Upper lobe of left lung (tissue), 6 donors: ENCODE measurements around the gene EHD4. TPM values are rescaled to one million over a fixed set of nuclear protein-coding genes. Genes with fewer than 3 reads are reported as not detected.

Source experiments
- ATAC-seq, 2 donors: fragments of 200-7000 bp; cut with Tn5 transposase; one replicate each; pipeline ENCODE4 v1.9.1; 2022; ENCODE audit warnings: mild to moderate bottlenecking in 2 of 2, moderate library complexity in 2 of 2; ENCODE audit not compliant: low FRiP score in 2 of 2
- DNase-seq, 2 donors: peaks; one replicate each; pipeline ENCODE4 v3.0.0-alpha.2; 2019 to 2020
- H3K27ac ChIP-seq, 4 donors: fragments of 200-600 bp; sonication (generic); one replicate each; pipeline ENCODE4 v1.5.1; 2016 to 2019
- H3K27me3 ChIP-seq, 4 donors: fragments of 200-600 bp; sonication (generic); one replicate each; pipeline ENCODE4 v1.5.1; 2017 to 2019
- H3K36me3 ChIP-seq, 4 donors: fragments of 200-600 bp; sonication (generic); one replicate each; pipeline ENCODE4 v1.5.1; 2016 to 2019
- H3K4me1 ChIP-seq, 4 donors: fragments of 200-600 bp; sonication (generic); one replicate each; pipeline ENCODE4 v1.5.1; 2018 to 2019
- H3K4me3 ChIP-seq, 4 donors: fragments of 200-600 bp; sonication (generic); one replicate each; pipeline ENCODE4 v1.5.1; 2017 to 2019; ENCODE audit warnings: mild to moderate bottlenecking in 2 of 4, moderate library complexity in 1 of 4
- H3K9me3 ChIP-seq, 4 donors: fragments of 200-600 bp; sonication (generic); one replicate each; pipeline ENCODE4 v1.5.1; 2018 to 2019
- EP300 ChIP-seq, 4 donors: sonication (generic); formaldehyde crosslinking; IDR thresholded peaks; one replicate each; pipeline ENCODE4 v1.5.1; 2017; ENCODE audit warnings: antibody characterized with exemption in 4 of 4, control low read depth in 2 of 4
- POLR2A ChIP-seq, 4 donors: fragments of 450-650 bp; IDR thresholded peaks; one replicate each; pipeline ENCODE4 v1.5.1; 2016 to 2017; ENCODE audit warnings: antibody characterized with exemption in 4 of 4, mild to moderate bottlenecking in 2 of 4
- POLR2AphosphoS5 ChIP-seq, 2 donors: sonication (generic); formaldehyde crosslinking; IDR thresholded peaks; one replicate each; pipeline ENCODE4 v1.5.1; 2017; ENCODE audit warnings: antibody characterized with exemption in 2 of 2
- whole genome bisulfite sequencing, 2 donors: methylation state at CpG; one replicate each; pipeline ENCODE4 v1.1.5; 2017 to 2018; 5-methylcytosine and 5-hydroxymethylcytosine counted together
- total RNA-seq, 6 donors: library from RNA; depleted of rRNA in 4 of 6; stranded (reverse); fragments of >200 nt in 4 of 6; gene quantifications; one replicate each; pipeline versions ENCODE4 v1.1.0 to v1.2.1, GENCODE V29; 2016 to 2021
- TF ChIP-seq, protein P1 (sequence below), 6 experiments: fragments of 450-650 bp in 4 of 6; fragments of 200-600 bp in 2 of 6; sonication (generic) in 2 of 6; IDR thresholded peaks; one replicate each; pipeline ENCODE4 v1.5.1; 2016 to 2019; ENCODE audit warnings: antibody characterized with exemption in 6 of 6
- donor health status: DM: no; HTN: no; CAD: no; lungs with moderate emphysema.
- donor health status: DM: no; HTN: yes; CAD: no; lungs with severe emphysema.

The EHD4 gene
- total RNA-seq, 6 donors from 2014 or later: 23.0 to 46.4 (median 31.5) TPM

- Histone ChIP-seq H3K9me3 (no peaks in the 10 kb centered on the region), H3K4me1 (peaks cover 19 to 28% (median 23%) of the 10 kb centered on the region in 4 donors), H3K27me3 (no peaks in the 10 kb centered on the region), H3K36me3 (peaks cover 0 to 41% (median 16%) of the 10 kb centered on the region in 4 donors), H3K27ac (no peak overlapping the region), H3K4me3 (no peak overlapping the region)
- TF ChIP-seq EP300 (IDR thresholded peaks at IDR 0.05): no peak
- no peak for TF ChIP-seq POLR2AphosphoS5 (IDR thresholded peaks at IDR 0.05)
- TF ChIP-seq, protein P1, sequence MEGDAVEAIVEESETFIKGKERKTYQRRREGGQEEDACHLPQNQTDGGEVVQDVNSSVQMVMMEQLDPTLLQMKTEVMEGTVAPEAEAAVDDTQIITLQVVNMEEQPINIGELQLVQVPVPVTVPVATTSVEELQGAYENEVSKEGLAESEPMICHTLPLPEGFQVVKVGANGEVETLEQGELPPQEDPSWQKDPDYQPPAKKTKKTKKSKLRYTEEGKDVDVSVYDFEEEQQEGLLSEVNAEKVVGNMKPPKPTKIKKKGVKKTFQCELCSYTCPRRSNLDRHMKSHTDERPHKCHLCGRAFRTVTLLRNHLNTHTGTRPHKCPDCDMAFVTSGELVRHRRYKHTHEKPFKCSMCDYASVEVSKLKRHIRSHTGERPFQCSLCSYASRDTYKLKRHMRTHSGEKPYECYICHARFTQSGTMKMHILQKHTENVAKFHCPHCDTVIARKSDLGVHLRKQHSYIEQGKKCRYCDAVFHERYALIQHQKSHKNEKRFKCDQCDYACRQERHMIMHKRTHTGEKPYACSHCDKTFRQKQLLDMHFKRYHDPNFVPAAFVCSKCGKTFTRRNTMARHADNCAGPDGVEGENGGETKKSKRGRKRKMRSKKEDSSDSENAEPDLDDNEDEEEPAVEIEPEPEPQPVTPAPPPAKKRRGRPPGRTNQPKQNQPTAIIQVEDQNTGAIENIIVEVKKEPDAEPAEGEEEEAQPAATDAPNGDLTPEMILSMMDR (IDR thresholded peaks at IDR 0.05): no peak
- no peak for TF ChIP-seq POLR2A (IDR thresholded peaks at IDR 0.05)
- ATAC-seq (no peak), DNase-seq (no peak)
- 72 to 95% methylated on average over 4 to 6 of the region's 6 CpGs for WGBS, 2 donors
Observed at GRCh38 chr15:41896566-41896965, 75.8 kb downstream of the EHD4 start.

DNA sequence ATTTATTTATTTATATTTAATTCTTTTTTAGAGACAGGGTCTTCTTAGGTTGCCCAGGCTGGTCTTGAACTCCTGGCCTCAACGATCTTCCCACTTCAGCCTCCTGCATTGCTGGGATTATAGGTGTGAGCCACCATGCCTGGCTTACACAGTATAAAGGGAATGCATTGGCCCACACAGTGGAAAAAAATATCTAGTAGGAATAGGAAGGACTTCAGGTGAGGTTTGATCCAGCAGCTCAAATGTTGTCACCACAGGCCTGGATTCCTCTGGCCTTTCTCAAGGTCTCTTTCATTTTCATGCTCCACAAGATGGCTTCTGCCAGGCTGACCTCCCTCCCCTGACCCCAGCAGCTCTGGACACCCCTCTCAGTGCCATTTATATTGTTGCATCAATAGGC, 76.4 kb downstream of the EHD4 start:
- ATAC-seq (no peak), DNase-seq (no peak)
- H3K36me3 ChIP-seq: peaks cover 0 to 37% (median 14%) of the 10 kb centered on the region in 4 donors
- no peaks in the 10 kb centered on the region for H3K9me3 ChIP-seq
- H3K27ac ChIP-seq: no peak overlapping the region
- H3K4me3 ChIP-seq: no peak overlapping the region
- no peak for TF ChIP-seq EP300 (IDR thresholded peaks at IDR 0.05)
- no peak for TF ChIP-seq POLR2A (IDR thresholded peaks at IDR 0.05)
- TF ChIP-seq, protein P1 (IDR thresholded peaks at IDR 0.05): no peak
- no peak for TF ChIP-seq POLR2AphosphoS5 (IDR thresholded peaks at IDR 0.05)
- 95 to 96% methylated on average over 1 of the region's 1 CpG for WGBS, 2 donors
- no peaks in the 10 kb centered on the region for H3K27me3 ChIP-seq
- peaks cover 19 to 28% (median 23%) of the 10 kb centered on the region in 4 donors for H3K4me1 ChIP-seq

GRCh38 chr15:41895491-41895890, 76.9 kb downstream of the EHD4 start:
- H3K4me3 ChIP-seq: no peak overlapping the region
- H3K27me3 ChIP-seq: no peaks in the 10 kb centered on the region
- 94% methylated on average over 11 of the region's 11 CpGs for WGBS, 2 donors
- DNase-seq: no peak
- H3K9me3 ChIP-seq: no peaks in the 10 kb centered on the region
- ATAC-seq: no peak
- H3K4me1 ChIP-seq: peaks cover 19 to 28% (median 23%) of the 10 kb centered on the region in 4 donors
- TF ChIP-seq POLR2A (IDR thresholded peaks at IDR 0.05) (no peak), EP300 (IDR thresholded peaks at IDR 0.05) (no peak), POLR2AphosphoS5 (IDR thresholded peaks at IDR 0.05) (no peak)
- TF ChIP-seq, protein P1 (IDR thresholded peaks at IDR 0.05): no peak
- H3K27ac ChIP-seq: peak overlapping the region; percentile 36 to 80 (median 76)
- peaks cover 0 to 32% (median 9%) of the 10 kb centered on the region in 4 donors for H3K36me3 ChIP-seq

- DNase-seq (peak; percentile 88 to 89), ATAC-seq (peak; percentile 84 to 91)
- 5 to 7% methylated on average over 9 to 24 of the region's 24 CpGs for WGBS, 2 donors
- H3K9me3 ChIP-seq: no peaks in the 10 kb centered on the region
- H3K27me3 ChIP-seq: no peaks in the 10 kb centered on the region
- TF ChIP-seq POLR2A (IDR thresholded peaks at IDR 0.05) (peak in 1 of 4 donors; percentile 34), EP300 (IDR thresholded peaks at IDR 0.05) (no peak), POLR2AphosphoS5 (IDR thresholded peaks at IDR 0.05) (peak; percentile 42 to 48)
- TF ChIP-seq, protein P1 (IDR thresholded peaks at IDR 0.05): peak in 1 of 6 experiments; percentile 17
- peaks cover 19 to 28% (median 23%) of the 10 kb centered on the region in 4 donors for H3K4me1 ChIP-seq
- H3K36me3 ChIP-seq: peaks cover 0 to 27% (median 5%) of the 10 kb centered on the region in 4 donors
- peak overlapping the region in 2 of 4 donors; percentile 7 to 29 for H3K4me3 ChIP-seq
- peak overlapping the region; percentile 36 to 80 (median 76) for H3K27ac ChIP-seq
Observed at GRCh38 chr15:41894791-41895463, 77.4 kb downstream of the EHD4 start.
